Measurements from ENCODE around the gene LMBR1L.
"Not testable (repeated sequence)": the region's sequence is repeated elsewhere in the genome, so short reads cannot be mapped to it uniquely, and the experiment has no call there.

The LMBR1L gene

GRCh38 chr12:49079793-49080192, 30.9 kb downstream of the LMBR1L start:
- H3K4me3 ChIP-seq (ENCODE audit: low read depth, low read length): no peak overlapping the region
- no peak for TF ChIP-seq CTCF (IDR thresholded peaks at IDR 0.05; ENCODE audit: low read depth, low read length)

GRCh38 chr12:49070971-49071370, 39.7 kb downstream of the LMBR1L start:
- TF ChIP-seq CTCF (IDR thresholded peaks at IDR 0.05; ENCODE audit: low read depth, low read length): no peak
- H3K4me3 ChIP-seq (ENCODE audit: low read depth, low read length): no peak overlapping the region

DNA sequence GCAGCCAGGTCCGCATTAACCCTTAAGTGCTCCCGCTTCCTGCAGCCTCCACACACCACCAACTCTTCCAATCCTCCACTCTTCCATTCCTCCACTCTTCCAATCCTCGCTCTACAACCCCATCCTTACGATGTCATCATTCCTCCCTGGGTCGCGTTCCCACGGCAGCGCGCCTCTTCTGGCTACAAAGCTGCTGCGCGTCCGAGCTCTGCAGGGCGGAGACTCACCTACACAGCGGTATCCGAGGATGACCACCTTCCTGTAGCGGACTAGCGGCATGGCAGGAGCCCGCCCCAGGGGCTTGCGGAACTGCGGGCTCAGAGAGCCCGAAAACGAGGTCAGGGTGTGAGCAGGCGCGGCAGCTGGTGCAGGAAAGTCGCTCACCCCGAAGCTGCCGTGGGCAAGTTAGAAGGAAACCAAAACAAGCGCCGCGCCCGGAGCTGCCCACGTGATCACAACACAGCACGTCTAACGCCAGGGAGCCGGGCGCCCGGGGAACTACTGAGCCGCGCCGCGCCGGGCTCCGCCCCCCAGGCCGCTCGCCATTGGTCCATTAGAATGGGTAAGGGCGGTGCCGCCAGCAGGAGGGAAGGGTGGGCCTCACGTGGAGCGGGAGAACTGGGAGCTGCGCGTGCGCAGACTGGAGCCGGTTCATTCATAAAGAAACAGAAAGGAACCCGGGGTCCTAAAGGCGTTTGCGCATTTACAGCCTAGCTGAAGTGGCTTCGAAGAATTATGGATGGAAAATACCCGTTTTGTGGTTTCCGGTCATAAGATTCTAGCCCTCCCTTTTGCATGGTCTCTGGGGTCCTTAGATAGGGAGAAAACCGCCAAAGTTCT, 40.9 kb downstream of the LMBR1L start, which contains the start of gene RHEBL1:
Gene RHEBL1 (minus strand): TSS at position 473 of the 840 bp plus-strand sequence. CDS start 194 bp downstream, at position 279.
- peak within 1 kb of the TSS; percentile 89 for H3K4me3 ChIP-seq (ENCODE audit: low read depth, low read length)
- TF ChIP-seq CTCF (IDR thresholded peaks at IDR 0.05; ENCODE audit: low read depth, low read length): no peak

- no peak for TF ChIP-seq CTCF (IDR thresholded peaks at IDR 0.05; ENCODE audit: low read depth, low read length)
- peak overlapping the region; percentile 89 for H3K4me3 ChIP-seq (ENCODE audit: low read depth, low read length)
Measured at GRCh38 chr12:49068879-49069506, 41.7 kb downstream of the LMBR1L start.

DNA sequence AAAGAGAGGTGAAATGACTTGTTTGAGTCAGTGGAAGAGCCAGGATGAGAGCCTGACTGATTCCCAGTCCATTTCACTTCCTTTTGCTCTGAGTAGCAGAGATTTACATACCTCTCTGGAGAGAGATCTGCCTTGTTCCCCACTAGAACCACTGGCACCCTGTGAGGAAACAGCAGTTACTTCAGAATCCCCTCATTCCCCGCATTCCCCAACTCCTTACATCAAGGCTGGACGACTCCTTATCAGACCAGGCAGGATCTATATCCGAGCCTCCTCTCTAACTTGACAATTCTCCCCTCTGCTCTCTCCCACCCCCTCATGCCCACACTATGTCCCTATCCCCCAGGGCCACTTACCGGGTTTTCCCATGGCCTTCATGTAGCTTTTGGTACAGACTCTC, 44.5 kb downstream of the LMBR1L start:
- H3K4me3 ChIP-seq (ENCODE audit: low read depth, low read length): no peak overlapping the region
- no peak for TF ChIP-seq CTCF (IDR thresholded peaks at IDR 0.05; ENCODE audit: low read depth, low read length)

- H3K4me3 ChIP-seq (ENCODE audit: low read depth, low read length): no peak overlapping the region
- TF ChIP-seq CTCF (IDR thresholded peaks at IDR 0.05; ENCODE audit: low read depth, low read length): no peak
Measured at GRCh38 chr12:49064767-49065152, 45.9 kb downstream of the LMBR1L start.

DNA sequence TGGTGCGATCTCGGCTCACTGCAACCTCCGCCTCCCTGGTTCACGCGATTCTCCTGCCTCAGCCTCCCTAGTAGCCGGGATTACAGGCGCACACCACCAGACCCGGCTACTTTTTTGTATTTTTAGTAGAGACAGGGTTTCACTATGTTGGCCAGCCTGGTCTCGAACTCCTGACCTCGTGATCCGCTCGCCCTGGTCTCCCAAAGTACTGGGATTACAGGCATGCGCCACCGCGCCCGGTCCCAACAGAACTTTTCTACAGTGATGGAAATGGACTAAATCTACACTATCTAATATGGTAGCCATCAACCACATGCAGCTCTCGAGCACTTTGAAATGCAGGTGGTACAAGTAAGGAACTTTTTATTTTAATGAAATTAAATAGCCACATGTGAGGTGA, 48.7 kb downstream of the LMBR1L start:
- H3K4me3 ChIP-seq (ENCODE audit: low read depth, low read length): not testable (repeated sequence)
